ENCODE measurements around the gene PRKCA.

Gene PRKCA

GRCh38 chr17:66637491-66637890 lies 335.1 kb downstream of the PRKCA start:
- no peak for FAIRE-seq

DNA sequence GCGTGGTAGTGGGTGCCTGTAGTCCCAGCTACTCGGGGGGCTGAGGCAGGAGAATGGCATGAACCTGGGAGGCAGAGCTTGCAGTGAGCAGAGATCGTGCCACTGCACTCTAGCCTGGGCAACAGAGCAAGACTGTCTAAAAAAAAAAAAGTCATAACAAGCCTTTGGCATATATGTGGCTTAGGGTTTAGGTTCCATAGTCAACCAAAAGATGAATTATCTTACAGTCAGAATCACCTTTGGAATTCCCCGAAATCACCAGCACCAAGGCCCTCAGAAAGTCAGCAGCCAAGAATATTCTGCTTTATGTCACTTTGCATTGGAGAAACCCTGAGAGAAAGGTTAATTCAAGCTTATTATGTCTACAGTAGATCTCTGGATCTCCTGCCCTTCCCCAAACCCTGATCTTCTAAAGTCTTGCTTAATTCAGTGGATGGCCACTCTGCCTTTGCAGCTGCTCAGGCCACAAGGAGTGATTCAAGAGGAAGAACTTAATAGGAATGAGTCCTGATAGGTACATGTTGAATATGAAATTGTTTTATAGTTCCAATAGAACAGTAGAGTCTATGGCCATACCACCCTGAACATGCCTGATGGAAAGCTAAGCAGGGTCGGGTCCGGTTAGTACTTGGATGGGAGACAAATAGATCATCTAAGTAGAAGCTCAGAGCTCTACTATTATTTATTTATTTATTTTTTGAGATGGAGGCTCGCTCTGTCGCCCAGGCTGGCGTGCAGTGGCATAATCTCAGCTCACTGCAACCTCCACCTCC lies 336.5 kb downstream of the PRKCA start:
- no peak for FAIRE-seq

DNA sequence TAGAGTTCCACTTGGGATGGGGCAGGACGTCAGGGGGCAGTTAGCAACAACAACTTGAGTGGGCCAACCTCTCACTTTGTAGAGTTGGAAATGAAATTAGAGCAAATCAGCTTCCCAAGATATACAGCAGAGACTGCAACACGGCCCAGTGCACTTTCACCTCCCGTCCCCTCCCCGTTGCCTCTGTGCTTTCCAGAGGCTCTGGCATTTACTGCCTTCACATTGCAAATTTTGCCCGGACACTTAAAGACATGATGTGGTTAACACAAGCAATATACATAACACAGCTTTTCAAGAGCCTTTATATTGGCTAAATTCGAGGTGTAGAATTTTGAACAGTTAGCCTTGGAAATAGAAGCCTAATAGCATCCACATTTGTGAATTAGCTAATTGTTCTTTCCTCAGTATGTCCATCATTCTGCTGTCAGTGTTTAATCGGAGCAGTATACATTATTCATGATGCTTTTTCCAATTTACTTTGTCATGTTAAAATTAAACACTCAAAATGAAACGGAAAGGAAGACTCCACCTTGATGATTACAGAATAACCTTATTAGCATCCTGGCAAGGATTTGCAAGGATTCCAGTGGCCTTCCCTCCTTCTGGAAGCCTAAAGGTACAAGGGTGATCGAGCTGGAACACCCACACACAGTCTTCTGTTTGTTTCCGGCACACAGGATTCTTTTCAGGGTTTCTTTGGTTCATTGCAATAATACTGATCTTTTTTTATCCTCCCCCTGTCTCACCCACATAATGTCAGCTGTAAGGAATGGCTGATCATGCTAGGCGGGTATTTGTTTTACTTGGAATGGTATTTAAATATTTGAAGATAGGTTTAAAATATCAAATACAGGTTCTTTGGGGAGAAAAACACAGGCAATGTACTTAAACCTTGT lies 341.6 kb downstream of the PRKCA start:
- no peak for FAIRE-seq

- no peak for FAIRE-seq
Observed at GRCh38 chr17:66645259-66645658, 342.8 kb downstream of the PRKCA start.

DNA sequence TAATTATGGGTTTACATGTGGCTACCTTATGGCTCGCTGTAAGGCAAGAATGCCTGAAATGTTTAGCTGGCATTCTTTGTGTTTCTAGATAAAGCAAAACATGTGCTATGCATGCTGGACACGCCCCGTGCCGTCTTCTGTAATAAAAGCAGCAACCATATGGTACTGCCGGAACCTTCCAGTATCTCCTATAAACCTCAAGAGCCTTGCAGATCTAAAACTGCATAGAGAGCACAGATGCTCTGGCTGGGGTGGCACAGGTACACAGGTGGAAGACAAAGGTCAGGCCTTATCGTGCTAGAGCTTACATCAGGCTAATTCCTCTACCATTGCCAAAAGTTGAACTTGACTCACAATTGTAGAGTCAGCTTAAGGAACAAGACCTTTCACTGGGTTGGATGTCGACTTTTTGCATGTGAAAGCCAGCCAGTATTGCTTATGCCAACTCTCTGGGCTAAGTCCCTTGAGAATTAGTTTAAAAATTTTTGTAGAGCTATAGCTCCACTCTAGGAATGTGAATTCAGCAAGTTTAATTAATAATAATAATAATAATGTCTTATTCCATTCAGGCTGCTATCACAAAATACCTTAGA lies 345.1 kb downstream of the PRKCA start:
- FAIRE-seq = no peak

DNA sequence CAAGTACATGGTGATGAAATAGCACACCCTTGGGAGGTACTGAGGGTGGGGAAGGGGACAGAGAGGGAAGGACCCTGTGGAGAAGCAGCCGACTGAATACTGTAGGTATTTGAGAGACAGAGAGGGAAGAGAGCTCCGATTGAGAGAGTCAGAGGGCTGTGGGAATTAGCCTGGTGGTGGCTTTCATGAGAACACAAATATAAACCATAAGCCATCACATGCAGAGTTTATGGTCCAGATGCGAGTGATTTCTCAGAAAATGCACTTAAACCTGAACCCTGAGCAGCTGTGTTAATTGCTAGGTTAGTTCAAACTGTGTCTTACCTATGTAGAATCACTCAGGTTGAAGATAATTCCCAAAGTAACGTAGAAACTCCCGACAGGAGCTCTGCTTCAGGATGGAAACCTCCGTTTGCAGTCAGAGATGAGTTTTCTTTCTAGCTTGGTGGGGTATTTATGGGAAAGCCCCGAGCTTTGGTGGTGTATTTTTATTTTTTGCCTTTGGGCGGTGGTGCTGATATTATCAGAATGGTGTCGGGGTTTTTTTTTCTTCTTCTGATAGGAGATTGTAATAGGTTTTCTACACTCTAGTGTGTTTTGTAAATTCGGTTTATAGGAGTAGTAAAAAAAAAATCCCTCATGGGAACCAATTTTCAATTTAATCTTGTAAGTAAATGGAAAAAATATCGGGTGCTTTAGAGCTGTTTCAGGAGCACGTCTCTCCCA lies 347.6 kb downstream of the PRKCA start:
- FAIRE-seq = no peak

DNA sequence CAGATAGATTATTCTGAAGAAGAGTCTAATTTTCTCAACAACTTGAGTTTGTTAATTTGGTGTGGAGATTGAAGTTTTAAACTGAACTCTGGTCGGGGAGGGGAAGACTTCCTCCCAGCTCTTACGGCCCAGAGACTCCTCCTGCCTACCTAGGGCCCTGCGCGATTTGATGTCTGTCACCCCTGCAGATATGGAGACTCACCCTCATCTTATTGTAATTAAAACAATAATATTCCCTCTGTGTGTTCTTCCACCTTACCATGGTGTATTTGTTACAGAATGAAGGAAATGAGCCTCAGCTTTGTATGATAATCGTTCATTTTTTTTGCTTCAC lies 348.1 kb downstream of the PRKCA start:
- FAIRE-seq = no peak

- no peak for FAIRE-seq
Observed at GRCh38 chr17:66652840-66653507, 350.6 kb downstream of the PRKCA start.

DNA sequence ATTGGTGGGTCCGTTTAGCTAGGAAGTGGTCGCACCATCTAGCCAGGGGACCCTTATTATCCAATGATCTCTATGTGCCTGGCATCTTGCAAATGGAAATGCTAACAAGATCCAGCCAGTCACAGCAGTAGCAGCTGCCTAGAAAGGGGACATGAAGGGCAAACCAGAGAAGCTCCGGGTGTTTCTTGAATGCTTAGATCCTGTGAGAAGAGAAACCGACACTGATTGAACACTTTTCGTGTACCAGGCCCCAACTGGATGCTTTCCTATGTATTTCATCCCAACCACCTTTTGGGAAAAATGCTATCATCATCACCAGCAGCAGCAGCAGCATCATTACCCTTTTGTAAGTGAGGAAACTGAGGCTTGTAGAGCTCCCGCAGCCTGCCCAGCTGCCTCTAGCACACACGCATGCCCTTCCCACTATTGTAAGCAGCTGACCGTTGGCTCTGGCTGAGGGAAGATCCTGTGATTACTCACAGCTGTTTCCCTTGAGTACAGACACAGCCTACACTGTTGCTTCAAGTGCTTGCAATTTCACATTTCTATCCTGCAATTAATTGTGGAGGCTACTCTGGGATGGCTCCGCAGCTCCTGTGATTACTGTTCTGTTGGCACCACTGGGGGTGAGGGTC lies 351.8 kb downstream of the PRKCA start:
- no peak for FAIRE-seq

- FAIRE-seq = no peak
Observed at GRCh38 chr17:66654764-66655163, 352.4 kb downstream of the PRKCA start.

GRCh38 chr17:66655461-66655860 lies 353.0 kb downstream of the PRKCA start:
- no peak for FAIRE-seq

DNA sequence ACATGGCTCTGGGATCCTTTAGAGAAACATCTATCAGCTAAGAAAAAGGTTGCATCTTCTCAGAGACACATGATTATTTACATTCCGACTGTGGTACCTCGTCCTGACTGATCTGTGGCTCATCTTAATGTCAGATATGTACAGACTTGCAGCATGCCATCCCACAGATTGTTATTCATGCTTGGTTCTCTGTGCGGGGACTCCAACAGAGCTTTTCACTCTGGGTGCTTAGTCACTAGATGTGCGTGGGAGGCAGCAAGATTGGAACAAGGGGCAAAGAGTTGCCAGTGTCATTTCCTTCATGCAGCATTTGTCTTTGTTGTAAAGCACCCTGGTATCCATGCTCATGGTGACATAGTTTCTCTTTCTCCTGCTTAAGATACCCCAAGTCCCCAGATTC lies 353.4 kb downstream of the PRKCA start:
- FAIRE-seq = no peak

DNA sequence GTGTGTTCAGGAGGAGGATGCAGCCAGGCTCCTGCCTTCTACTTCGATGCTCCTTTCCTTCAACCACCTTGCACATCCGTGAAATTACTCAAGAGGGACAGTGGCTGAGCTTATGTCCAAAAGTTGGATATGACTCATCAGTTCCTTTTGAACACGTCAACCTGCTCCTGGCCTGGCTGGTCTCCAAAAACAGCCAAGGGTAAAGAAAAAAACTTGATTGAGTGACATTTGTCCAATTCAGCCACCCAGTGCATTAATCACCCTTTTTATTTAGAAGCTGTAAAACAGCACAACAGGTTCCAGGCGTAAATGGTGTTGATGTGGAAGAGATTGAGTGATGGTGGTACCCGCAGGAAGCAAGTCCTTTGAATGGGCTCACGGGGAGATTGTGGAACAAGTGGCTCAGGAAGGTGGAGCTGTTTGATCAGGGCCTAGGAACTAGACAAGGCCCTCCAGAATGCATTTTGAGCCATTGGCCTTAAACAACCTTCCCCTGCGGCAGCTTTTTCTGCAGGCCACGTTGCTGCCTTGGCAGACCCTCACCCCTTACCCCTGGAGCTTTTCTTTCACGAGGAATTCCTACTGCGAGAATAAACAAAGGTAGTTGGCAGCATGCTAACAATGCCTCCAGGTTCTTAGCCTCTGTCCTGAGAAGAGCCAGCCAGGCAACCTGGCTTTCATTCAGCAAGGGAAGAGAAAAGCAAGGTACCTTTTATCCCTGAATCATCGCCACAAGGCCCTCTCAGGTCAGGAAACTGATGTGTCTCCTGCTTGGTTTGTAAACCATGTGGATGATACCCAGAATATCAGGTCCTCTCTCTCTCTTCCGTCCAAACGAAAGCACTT lies 359.2 kb downstream of the PRKCA start:
- FAIRE-seq = no peak

DNA sequence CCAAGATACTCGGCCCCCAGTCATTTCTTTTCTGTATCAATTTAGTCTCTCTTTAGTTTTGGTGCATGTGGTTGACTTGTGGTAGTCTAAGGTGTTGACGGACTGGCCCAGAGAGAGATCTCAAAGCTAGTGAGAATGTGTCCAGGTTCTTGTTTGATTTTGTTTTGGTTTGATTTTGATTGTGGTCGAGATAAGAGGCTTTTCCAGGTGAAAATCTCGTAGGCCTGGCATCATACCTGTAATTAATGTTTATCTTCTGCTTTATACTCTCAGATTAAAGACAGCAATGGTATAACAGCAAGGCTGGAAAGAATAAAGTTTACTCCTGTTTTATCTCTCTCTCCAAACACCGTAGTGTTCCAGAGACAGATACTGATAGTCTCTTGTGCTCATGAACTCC lies 360.1 kb downstream of the PRKCA start:
- FAIRE-seq = no peak

DNA sequence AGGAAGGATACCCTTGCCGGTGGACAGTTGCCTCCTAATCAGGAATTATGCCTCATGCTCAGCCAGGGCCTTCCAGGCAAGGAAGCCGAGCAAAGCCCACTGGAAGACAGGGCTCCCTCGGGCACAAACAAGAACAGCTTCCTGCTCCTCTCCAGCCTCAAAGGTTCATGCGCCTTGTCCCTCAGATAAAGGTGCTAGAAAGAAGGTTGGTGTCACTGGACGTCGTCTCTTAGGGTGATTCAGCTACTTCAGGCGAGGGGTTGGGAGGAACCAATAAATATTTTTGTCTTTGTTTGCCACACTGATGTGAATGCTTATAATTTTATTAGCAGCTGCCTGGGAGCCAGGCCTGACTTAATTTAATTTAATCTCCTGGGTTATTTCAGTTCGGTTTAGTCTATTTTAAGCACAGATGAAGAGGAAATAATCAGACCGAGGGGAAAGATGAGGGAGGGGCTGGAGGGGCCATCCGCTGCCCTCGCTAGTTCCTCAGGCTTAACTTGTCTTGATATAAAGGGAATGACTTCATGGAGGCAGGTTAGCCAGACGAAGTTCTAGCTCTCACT lies 360.7 kb downstream of the PRKCA start:
- FAIRE-seq = no peak

DNA sequence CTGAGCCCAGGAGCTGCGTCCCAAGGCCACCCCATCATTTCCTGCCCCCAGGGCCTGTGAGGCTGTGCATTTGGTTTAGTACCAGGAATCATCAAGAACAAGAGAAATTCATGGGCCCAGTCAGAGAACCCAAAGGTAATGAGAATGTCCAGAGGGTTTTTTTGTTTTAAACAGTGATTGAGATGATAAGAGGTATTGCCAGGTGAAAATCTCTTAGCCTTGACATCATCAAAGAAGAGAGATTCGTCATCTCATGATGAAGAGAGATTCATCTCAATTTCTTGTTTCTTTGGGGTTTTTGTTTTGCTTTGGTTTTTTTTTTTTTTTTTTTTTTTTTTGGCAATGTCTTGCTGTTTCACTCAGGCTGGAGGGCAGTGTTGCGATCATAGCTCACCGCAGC lies 361.9 kb downstream of the PRKCA start:
- FAIRE-seq = no peak

GRCh38 chr17:66665194-66665593 lies 362.8 kb downstream of the PRKCA start:
- no peak for FAIRE-seq

- no peak for FAIRE-seq
Observed at GRCh38 chr17:66667090-66667489, 364.7 kb downstream of the PRKCA start.

DNA sequence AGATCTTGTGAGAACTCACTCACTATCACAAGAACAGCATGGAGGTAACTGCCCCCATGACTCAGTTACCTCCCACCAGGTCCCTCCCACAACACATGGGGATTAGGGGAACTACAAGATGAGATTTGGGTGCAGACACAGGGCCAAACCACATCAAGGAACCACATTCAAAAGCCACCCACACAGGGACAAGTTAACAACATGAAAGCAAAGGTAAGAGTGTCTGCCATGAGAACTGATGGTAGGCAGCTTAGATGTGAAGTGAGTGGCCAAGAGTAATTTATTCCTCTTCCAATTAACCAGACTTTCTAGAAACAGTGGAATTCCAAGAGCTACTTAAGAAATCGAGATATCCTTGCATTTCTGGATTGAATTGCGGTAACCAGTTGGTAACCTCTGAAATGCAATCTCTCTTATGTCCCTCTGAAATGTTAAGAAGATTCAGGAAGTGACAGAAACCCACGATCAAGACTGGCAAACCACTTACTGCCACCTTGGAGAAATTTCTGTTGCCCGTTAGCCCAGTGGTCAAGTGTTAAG lies 365.1 kb downstream of the PRKCA start:
- no peak for FAIRE-seq

DNA sequence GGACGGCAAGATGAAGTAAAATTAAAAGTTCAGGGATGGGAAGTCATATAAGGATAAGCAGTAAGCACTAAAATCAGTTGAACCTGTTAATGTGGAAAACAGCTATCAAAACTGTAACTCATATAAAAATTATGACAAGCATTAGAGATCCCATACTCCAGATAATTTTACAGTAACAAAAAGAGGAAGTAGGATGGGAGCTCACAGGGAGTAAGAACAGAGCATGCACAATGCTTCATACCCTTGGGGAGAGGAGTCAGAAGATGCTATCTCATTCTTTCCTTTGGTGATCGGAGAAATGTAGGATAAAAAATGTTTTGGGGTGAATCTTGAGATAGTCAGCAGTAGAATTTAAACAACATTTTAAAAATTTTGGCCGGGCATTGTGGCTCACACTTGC lies 367.8 kb downstream of the PRKCA start:
- no peak for FAIRE-seq

- no peak for FAIRE-seq
Observed at GRCh38 chr17:66671156-66671555, 368.7 kb downstream of the PRKCA start.

Measured in G401.6 (cell line).